HCEC 1CT (cell line): ENCODE measurements around the gene CFAP61.
"Not testable (repeated sequence)": the region's sequence is repeated elsewhere in the genome, so short reads cannot be mapped to it uniquely, and the experiment has no call there.

Source experiments
- DNase-seq: peaks from one replicate; pipeline ENCODE4 v3.0.0-alpha.2; 2017

Gene CFAP61, protein sequence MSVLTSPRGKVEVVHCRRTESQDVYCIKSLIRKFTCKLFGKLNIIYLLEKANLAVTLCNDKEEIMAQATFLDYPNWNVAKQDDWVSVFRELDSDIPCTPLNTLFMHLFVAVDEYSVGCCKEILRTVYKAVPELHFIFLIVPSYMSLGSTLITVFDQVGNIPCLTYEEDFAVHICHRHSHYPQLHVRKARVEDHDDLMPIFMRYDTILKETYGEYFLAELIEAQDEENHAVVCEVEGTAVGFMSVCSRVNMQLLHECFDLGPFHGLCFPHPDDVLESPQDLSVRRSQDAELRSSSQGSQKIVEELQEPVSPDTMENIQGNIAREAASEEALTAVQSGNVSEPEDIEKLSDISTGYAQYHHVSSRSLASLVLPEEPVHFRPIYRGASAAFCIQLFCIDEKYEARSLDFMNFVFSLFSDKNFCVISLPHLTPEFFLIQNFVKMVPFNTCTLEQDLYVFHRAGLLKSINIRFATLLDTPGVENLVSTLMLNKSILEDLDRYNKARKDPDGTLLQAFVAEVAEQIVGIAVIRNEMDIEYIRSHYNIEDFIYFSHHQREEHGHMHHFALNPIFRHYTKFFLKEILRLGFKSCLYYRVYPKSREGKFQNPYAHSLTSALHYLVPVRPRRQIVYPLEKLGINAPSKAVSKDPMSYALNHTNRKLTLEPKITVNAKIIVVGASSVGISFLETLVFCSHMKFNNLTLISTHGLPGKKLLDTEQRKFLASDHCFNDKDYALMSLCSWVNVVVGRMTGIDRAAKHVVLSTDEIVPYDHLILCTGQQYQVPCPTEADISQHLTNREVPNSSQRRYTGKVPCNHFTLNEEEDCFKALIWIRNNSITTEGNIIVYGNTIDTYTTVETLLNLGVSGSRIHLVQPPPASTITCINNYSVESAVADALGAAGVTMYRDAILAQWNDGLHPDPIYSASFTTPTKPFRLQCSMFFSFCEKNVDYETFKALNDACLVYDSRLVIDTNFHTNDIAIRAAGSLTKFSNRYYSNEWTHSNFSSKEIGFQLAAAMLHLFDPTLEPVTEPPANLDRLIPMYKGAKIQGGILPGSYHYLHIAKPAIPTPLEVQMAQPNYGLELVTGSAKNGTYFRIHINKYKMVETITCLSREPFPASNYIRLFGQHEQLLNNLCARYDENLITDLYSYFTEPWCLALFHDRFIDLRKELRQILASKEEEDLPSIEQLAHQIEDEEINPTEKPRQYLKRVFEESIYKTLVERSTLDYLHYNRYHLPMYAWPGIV

GRCh38 chr20:20052074-20052970 is at the start of gene CFAP61, which contains the start of gene CRNKL1:
Gene CFAP61, plus strand, starts transcription at chr20:20052532. Its CDS starts 4,122 bp downstream, at chr20:20056654.
Gene CRNKL1, minus strand, starts transcription at chr20:20052466. Its CDS starts 124 bp downstream, at chr20:20052342.
- DNase-seq = peak; percentile 95

- DNase-seq = no peak
Observed at GRCh38 chr20:20003031-20003954, 49.0 kb upstream of the CFAP61 start.

DNA sequence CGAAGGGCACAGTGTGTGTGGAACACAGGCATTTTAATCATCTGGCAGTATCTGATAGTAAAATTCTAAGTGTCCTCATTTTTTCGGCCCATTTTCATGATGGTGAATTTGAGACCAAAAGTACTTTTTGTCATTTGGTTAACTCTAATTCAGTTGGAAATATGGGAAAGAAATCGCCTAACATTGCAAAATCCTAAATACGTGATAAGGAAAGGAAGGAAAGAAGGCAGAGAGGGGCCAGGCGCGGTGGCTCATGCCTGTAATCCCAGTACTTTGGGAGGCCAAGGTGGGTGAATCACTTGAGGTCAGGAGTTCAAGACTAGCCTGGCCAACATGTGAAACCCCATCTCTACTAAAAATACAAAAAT is 48.4 kb upstream of the CFAP61 start:
- DNase-seq = not testable (repeated sequence)

GRCh38 chr20:20005342-20005741 is 47.0 kb upstream of the CFAP61 start:
- no peak for DNase-seq

DNA sequence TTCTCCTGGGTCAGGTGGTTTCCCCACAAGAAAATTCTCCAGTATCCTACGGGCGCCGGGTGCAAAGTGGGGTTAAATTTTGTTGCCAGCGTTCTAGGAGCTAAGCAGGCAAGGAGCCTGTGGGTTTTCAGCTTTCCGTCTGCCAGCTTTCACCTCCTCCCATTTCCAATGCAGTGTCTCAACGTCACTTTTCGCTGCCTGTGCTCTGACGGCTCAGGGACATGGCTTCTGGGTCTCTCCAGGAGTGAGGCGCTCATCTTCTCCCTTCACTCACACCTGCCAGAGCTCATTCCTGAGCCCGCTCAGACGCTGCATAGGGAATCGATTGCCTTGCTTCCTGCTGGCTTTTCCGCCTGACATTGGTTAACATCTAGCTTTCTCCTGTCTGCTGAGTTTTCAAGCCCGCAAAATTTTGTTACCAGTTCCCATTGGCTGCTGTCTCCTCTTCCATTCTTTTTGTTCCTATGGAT is 42.5 kb upstream of the CFAP61 start:
- DNase-seq = no peak

- peak; percentile 82 for DNase-seq
Observed at GRCh38 chr20:20010639-20011500, 41.5 kb upstream of the CFAP61 start.

- no peak for DNase-seq
Observed at GRCh38 chr20:20012541-20012940, 39.8 kb upstream of the CFAP61 start.

DNA sequence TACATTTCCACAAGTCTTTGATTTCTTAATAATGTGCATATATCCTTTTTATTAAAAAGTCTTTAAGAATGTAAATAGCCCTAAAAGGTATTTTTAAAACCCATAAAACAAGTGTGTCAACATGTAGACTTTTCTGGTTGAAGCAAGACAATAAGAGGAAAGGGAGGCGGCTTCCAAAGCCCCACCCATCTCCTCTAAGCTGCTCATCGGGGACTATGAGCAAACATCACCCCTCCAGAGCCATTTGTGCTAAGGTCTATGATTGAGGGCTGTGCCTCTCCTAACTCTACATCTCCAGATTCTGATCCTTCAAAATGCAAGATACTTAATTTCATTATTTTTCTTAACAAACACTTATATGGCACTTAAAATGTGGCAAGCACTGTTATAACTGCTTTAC is 37.7 kb upstream of the CFAP61 start:
- DNase-seq = no peak

DNA sequence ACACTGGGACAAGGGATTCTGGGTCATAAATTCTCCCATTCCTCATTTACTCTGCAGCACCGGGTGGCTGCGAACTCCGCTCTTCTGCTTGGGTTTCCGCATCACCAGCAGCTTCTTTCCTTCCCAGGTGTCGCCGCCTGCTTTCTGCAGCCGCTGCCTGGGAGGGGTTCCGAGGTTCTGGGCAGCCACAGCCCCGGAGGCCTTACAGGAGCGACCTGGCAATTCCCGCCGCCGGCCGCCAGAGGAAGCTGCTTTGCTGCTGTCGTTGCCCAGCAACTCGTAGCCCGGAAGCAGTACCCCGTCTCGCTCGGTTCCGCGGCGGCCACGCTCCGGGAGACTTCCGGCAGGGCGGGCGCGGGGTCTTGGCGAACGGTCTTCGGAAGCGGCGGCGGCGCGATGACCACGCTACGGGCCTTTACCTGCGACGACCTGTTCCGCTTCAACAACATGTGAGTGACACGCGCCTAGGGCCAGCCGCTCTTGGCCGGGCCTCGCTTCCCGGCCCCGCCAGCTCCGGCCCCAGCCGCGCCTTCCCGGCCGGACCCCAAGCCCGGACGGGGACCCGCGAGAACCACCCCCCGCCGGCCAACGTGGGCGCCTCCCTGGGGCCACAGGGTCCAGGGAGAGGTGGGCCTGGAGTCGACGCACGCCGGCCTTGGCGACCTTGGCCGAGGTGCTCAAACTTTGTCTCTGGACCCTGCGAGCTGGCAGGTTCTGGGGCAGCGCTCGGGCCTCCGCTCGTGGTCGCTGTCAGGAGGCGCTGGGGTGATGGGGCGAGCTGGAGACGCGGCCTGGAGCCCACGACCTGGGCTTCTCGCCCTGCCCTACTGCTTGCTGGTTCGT is 35.1 kb upstream of the CFAP61 start, which contains the start of gene NAA20:
TSS of gene NAA20 (plus strand) at position 362 of the 843 bp plus-strand sequence. CDS start at position 397, 35 bp downstream.
- peak; percentile 93 for DNase-seq

GRCh38 chr20:20017844-20018185 is 34.5 kb upstream of the CFAP61 start:
- DNase-seq = no peak

- DNase-seq = no peak
Observed at GRCh38 chr20:20018366-20018765, 34.0 kb upstream of the CFAP61 start.

- no peak for DNase-seq
Observed at GRCh38 chr20:20019123-20019522, 33.2 kb upstream of the CFAP61 start.

DNA sequence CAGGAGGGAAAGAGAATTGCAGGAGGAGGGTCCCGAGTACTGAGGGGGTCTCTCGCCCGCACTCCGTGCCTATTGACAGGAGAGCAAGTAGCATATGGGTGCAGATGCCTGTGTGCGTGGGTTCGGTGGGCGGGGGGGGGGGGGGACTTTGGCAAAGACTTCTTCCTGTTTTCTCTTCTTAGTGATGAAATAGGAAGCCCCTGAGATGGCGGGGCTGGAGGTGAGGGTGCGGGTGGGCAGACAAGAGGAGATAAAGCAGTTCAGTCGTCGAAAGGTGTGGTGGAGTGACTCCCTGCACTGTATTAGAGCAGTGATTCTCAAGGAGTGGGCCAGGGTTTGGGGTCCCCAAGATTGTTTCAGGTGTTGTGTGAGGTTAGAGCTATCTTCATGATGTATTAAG is 31.4 kb upstream of the CFAP61 start:
- no peak for DNase-seq

DNA sequence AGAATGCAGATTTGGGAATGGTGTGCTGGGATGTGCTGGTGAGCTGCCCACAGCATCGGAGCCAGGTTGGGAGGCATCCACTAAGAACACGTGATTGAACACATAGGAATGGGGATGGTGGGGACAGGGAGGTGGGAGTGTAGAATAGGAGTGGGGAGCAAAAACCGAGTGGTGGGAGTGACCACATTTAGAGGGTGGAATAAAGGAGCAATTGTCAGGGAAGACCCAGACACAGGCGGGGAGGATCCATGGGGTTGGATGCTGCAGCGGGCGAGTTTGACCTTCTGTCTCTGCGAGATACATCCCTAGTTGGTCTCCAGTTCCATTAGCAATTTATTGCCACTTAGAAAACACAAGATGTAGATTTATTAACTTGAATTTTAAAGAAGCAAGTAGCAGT is 30.5 kb upstream of the CFAP61 start:
- DNase-seq = no peak

- no peak for DNase-seq
Observed at GRCh38 chr20:20022498-20022897, 29.8 kb upstream of the CFAP61 start.

DNA sequence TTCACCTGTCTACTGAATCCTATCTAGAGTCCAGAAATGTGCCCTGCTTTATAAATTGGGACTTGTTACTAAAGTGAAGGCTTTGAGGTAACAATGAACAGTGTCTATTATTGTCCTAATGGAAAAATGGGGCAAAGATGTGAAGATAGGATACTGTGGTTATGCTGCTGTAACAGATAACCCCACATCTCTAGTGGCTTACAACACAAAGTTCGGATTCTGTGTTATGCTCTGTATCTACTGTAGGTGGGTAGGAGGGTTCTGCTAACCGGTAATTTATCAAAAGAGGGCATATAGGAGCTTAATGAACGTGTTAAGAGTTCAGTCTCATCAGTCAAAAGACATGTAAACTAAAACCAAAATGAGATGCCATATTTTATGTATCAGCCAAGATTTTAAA is 28.9 kb upstream of the CFAP61 start:
- DNase-seq = no peak

DNA sequence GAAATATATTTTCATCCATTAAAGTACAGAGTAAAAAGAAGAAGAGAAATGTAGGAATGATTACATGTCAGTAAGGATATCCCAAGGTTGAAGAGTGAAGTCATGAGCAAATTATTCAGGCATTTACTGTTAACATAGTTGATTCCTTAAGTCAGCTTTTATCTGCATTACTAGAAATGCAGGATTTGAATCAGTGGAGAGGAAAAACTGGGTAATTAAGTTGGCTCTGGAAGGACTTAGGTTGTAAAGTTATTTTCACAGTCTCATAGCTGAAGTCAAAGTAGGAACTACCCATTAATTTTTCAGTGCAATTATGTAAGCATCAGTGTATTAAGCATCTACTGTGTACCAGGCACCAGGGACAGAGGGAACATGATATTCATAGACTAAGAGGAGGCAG is 27.4 kb upstream of the CFAP61 start:
- no peak for DNase-seq

- DNase-seq = no peak
Observed at GRCh38 chr20:20027284-20027683, 25.0 kb upstream of the CFAP61 start.

- no peak for DNase-seq
Observed at GRCh38 chr20:20031790-20032189, 20.5 kb upstream of the CFAP61 start.
